ENCODE results near the gene CHCHD6.

Gene CHCHD6

DNA sequence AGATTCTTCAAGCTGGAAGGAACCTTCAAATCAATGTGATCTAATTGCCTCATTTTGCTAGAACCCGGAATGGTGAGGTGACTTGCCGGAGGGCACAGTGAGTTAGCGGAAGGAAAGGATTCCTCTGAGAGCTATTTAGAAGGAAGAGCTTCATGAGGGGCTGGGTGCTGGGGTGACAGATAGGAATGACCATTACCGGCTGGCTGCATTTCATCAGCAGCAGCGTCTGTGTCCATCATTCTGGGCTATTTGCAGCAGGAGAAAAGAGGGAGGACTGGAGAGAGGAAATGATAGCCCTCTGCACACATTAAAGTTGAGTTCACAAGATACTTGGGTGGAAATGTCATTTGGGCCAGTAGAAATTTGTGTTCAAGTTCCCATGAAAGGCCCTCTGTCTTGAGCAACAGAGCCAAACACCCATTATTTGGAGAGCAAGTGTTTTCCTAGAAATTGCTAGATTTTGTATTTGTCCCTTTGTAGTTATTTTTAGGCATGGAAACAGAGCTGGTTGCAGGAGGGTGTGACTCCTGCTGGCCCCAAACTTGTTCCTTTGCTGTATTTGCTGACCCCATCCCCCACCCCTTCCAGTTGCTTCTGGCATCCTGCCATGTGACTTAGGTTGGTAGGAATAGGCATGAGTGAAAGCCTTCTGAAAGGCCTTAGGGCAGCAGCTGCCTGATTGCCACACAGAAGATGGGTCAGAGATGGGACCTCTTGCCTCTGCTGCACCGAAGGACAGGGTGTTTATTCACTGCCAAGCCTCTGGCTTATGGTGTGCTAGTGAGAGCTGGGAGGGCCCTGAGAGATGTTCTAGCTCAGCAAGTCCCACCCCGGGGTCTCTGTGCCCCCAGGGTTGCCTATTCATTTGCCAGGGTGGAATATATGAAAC, 191.4 kb downstream of the CHCHD6 start:
- in situ Hi-C loops (cut with HindIII; ENCODE audit: low pct_ligation_motif_present, low pct_unique_long_range_greater_than_20kb, low sequenced_read_pairs), result no loop called here
- no peak for DNase-seq

DNA sequence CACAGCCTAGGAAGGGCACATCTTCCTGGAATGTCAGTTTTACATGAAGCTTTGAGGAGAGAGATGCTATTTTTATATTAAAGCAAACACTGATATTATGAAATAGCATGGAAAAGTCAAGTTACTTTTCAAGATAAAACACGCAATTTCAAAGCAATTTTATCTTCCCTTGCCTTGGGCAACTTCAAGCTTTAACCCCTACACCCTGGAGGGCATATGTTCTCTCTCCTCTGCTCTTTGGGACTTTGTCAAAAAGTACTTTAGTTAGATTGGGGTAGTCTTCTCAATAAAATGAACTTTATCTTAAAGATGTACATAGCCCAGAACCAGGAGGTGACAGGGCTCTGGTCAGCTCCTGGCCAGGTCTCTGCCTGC, 192.0 kb downstream of the CHCHD6 start:
- in situ Hi-C loops (cut with HindIII; ENCODE audit: low pct_ligation_motif_present, low pct_unique_long_range_greater_than_20kb, low sequenced_read_pairs), result no loop called here
- no peak for DNase-seq

DNA sequence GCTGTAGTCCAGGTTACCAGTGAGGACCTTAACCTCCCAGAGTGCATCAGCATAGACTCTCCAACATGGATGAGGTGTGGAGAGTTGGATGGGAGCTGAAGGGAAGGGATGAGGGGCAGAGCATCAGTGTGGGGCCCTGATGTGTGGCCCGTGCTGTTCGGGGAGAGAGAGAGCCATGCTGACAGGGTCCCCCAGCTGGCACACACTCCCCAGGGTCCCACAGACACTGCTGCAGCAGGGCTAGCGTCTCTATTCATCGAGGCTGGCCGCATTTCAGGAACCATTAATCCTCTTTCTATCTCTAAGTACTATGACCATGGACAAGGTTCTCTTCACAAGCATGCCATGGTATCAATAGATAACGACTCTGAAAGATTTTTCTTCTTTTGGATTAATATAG, 192.9 kb downstream of the CHCHD6 start:
- DNase-seq, result no peak
- in situ Hi-C loops (cut with HindIII; ENCODE audit: low pct_ligation_motif_present, low pct_unique_long_range_greater_than_20kb, low sequenced_read_pairs), result no loop called here

DNA sequence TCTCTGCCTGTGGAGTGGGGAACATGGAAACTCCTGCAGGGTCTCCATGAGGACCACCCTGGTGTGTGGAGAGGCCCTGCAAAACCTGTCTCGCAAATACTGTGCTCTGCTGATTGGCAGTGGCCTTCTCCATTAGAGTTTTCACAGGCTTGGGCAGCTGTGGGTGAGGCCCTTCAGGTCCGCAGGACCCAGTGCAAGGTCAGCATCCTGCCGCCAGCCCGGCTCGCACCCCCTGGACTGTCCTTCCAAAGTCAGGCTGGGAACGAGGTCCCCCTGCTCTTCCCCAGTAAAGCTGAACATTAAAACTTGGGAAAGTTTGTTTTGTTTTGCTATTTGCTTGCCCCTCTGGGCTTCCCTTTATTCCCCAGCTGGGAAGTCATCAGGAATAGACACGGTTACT, 193.9 kb downstream of the CHCHD6 start:
- in situ Hi-C loops (cut with HindIII; ENCODE audit: low pct_ligation_motif_present, low pct_unique_long_range_greater_than_20kb, low sequenced_read_pairs), result no loop called here
- DNase-seq, result no peak

DNA sequence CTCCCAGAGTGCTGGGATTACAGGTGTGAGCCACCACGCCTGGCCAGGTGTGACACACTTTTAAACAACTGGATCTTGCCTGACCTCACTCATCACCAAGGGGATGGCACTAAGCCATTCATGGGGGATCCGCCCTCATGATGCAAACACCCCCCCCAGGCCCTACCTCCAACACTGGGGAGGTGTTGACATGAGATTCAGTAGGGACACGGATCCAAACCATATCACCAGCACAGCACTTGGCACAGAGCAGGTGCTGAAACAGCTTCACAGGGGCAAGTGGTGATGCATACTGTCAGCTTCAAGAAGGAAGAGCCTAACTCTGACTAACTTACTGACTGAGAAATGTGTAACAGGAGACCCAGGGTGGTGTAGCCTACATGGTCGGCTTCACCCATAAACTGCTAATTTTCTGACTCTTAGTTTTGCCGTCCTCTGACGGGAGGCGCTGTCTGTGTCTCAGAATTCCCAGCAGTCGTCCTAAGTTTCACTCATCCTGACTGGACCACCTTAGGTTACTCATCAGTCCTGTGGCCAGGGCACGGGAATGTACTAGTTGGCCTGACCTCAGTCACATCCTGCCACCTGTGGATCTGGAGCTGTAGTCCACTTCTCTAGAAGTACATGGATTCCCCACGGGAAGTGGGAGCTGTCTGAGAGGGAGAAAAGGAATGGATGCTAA, 197.0 kb downstream of the CHCHD6 start:
- in situ Hi-C loops (cut with HindIII; ENCODE audit: low pct_ligation_motif_present, low pct_unique_long_range_greater_than_20kb, low sequenced_read_pairs), result no loop called here
- DNase-seq, result no peak

DNA sequence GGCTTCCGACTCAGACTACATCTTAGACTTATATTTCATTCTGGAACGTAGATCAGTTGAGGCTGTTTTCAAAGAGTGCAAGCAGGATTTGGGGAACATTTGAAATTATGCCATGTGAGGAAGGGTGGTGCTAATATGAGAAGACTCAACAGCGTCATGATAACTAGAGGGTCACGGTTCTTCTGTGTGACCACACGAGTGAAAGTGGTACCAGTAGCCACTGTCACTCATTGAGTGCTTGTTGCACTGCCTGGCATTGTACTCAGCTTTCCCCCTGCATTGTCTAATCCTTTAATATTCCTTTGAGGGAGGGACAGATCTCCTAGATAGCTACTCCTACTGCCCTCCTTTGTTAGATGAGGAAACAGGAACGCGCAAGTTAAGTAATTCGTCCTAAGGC, 197.6 kb downstream of the CHCHD6 start:
- in situ Hi-C loops (cut with HindIII; ENCODE audit: low pct_ligation_motif_present, low pct_unique_long_range_greater_than_20kb, low sequenced_read_pairs), result no loop called here
- DNase-seq, result no peak

DNA sequence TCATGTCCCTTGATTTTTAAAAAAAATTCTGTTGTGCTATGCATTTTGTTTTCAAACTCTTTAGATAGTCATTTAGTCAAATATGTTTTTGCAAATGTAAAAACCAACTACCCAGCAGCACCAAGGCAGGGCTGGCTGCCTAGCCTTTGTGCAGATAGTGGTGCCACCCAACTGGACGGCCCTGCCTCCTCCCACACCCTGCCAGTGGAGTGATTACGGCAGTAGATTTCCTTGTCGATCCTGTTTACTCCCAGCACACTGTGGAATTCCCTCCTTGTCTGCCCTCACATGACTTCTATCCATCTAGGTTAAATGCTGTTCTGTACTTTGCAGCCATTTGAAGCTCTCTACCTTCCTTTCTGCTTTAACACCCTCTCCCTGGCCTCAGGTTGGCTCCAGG, 199.5 kb downstream of the CHCHD6 start:
- DNase-seq, result no peak
- in situ Hi-C loops (cut with HindIII; ENCODE audit: low pct_ligation_motif_present, low pct_unique_long_range_greater_than_20kb, low sequenced_read_pairs), result no loop called here

DNA sequence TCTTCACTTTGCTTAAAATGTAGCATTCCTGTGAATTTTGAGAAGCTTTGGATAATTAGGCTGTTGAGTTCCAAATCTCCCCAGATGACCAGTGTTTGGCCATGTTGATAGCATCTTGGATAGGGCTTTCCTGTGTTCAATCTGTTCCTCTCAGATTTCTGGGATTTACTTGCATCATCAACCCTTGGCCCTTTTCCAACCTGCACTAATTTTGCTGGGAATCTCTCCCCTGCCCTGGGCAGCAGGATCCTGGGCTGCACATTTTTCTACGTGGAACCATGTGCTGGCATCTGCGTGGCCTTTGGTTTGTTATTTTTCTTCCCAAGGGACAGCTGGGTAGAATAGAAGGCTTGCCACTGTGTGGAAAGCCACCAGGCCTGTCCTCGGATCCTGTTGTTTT, 203.5 kb downstream of the CHCHD6 start:
- no peak for DNase-seq

DNA sequence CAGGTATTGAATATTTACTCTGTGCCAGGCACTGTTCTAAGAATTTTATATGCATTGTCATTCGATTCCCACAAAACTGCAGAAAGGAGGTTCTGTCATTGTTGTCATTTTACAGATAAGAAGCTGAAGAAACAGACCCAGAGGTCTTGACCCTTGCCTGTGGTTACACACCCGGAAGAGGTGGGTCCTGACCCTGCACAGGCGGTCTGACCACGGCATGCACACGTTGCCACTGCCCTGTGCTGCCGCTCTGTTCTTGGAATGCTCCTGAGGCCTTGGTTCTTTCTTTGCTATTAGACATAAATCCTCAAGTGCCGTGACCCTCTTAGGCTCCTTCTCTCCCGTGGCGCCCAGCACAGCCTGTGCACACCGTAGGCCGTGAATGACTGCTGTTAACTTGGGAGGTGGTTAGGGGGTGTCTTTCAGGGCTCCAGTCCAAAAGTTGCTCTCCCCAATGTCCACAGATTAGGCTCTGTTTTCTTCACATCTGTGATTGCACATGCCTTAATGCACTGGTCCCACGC, 204.8 kb downstream of the CHCHD6 start:
- DNase-seq, result no peak

More for the DNA sequence above, 203.5 kb downstream of the CHCHD6 start:
- in situ Hi-C loops (cut with HindIII; ENCODE audit: low pct_ligation_motif_present, low pct_unique_long_range_greater_than_20kb, low sequenced_read_pairs), result no loop called here

DNA sequence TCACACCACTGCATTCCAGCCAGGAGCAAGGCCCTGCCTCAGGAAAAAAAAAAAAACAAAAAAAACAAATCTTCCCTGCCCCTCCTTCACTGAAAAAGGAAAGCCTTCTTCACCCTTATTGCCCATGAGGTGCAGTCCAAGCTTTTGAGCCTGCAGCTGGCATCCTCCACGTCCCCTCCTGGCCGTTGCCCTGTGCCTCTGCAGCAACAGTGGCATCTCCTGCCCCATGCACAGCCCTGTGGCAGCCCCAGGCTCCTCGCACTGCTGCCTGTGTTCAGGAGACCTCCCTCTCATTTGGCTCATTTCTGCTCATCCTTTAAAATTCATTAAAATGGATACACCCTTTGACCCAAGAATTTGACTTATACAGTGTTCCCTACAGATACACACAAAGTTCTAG, 206.2 kb downstream of the CHCHD6 start:
- no peak for DNase-seq
- in situ Hi-C loops (cut with HindIII; ENCODE audit: low pct_ligation_motif_present, low pct_unique_long_range_greater_than_20kb, low sequenced_read_pairs), result no loop called here

More for the DNA sequence above, 204.8 kb downstream of the CHCHD6 start:
- in situ Hi-C loops (cut with HindIII; ENCODE audit: low pct_ligation_motif_present, low pct_unique_long_range_greater_than_20kb, low sequenced_read_pairs), result no loop called here

DNA sequence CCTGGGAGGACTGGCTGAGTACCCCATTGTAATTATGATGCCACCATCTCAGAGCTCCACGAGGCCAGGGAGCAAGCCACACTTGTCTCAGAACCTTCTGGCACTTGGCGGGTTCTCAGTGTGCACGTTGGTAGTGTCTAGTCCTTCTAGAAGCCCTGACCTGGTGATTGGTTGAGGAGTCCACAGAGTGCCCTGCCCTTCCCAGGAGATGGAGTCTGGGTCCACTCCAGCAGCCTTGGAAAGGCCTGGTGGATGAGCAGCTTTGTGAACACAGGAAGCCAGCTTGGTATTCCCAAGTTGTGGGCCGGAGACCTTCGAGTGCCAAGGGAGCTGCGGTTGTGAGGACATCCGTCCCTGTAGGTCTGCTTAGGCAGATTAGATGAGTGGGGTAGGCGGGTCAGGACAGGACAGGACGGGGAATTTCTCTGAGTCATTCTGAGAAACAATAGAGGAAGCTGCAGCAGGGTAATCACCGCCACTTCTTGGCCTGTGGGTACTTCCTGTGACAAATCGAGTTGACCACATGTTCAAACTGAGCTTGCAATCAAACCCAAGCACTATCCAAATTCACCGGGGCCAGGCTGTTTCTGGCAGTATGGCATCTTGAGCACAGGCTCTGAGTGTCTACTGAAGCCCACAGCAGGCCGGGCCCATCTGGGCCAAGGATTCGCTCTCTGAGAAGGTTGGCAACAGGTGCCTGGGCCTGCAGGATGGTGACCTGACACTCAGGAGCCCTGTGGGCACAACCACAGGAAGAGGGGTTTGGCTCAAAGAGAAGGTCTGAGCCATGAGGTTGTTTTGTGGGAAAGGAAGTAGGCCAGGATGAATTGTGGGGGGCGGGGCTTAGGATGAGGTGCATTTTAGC, 207.4 kb downstream of the CHCHD6 start:
- in situ Hi-C loops (cut with HindIII; ENCODE audit: low pct_ligation_motif_present, low pct_unique_long_range_greater_than_20kb, low sequenced_read_pairs), result no loop called here
- peak; percentile 70 for DNase-seq

DNA sequence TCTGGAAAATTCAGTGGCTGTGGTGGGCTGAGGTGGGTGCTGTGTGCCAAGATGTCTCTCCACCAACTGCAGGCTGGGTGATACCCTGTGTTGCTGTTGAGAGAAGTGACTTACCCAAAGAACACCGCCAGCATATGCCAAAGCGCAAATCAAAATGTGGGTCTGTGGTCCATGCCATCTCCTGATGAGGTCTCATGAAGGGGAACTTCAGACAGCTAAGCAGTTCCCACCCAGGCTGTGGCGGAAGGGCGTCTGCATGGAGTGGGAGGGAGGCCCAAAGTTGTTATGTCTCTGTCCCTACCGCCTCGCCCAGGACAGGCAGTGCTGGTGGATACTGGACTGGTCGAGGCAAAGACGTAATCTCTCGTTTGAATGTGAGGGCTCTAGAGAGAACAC, 208.0 kb downstream of the CHCHD6 start:
- in situ Hi-C loops (cut with HindIII; ENCODE audit: low pct_ligation_motif_present, low pct_unique_long_range_greater_than_20kb, low sequenced_read_pairs), result no loop called here

DNA sequence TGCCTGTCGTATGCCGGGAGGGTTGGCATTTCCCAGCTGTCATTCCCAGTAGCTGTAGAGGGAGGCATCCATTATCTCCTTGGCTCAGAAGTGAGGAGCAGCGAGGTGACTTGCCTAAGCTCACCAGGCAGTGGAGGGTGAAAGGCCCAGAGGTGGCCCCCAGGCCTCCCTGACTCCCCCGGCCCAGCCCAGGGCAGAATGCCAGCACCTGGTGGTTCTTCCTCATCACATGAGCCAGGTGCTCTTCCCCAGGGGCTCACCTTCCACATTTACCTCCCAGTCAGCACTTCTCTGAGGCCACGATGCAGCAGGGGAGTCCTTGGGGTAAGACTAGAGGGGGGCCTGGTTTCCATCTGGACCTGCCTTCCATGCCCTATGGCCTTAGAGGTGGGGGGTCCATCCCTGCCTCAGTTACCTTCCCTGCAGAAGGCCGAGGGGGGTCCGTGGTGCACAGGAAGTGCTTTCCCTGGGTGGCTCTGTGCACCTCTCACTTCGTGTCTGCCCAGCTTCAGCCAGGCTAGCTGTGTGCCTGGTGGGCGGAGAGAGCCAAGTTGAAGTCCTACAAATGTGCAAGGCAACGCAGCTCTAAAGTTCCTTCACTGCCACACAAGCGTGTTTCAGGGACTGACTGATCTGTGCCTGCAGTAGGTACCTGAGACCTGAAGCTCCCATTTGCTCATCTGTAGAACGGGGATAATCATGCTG, 208.6 kb downstream of the CHCHD6 start:
- no peak for DNase-seq
- in situ Hi-C loops (cut with HindIII; ENCODE audit: low pct_ligation_motif_present, low pct_unique_long_range_greater_than_20kb, low sequenced_read_pairs), result no loop called here

More for the DNA sequence above, 208.0 kb downstream of the CHCHD6 start:
- DNase-seq, result no peak

DNA sequence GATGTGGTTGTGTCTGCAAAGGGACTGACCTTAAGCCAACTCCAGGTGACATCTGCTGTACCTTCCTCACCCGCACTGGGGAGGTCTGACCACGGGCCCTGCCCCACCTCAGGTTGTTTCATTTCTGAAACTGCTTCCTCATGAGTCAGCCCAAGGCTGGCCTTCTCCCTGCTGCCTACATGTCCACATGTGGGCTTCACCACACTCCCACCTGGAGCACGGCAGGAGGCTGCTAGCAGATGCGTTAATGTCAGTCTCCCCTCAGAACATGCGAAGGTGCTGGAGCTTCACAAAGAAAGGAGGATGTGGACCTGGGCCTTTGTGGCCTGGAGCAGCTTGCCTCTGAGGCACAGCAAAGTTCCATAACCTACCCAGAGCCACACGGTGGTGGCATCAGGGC, 209.5 kb downstream of the CHCHD6 start:
- DNase-seq, result no peak
- in situ Hi-C loops (cut with HindIII; ENCODE audit: low pct_ligation_motif_present, low pct_unique_long_range_greater_than_20kb, low sequenced_read_pairs), result no loop called here

DNA sequence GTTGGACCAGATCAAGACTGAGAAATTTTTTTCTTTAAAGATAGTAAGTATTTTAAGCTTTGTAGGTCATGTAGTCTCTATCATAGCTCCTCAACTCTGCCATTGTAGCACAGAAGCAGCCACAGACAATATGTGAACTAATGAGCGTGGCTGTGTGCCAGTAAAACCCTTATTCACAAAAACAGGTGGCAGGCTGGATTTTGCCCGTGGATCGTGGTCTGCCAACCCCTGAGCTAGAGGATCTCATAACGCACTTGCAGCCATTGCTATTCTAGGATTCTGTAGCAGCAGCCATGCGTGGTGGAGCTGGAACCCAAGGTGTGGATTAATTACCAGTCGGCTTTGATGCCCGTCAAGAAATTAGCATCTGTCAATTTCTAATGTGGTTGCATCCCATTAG, 210.2 kb downstream of the CHCHD6 start:
- in situ Hi-C loops (cut with HindIII; ENCODE audit: low pct_ligation_motif_present, low pct_unique_long_range_greater_than_20kb, low sequenced_read_pairs), result no loop called here
- no peak for DNase-seq

DNA sequence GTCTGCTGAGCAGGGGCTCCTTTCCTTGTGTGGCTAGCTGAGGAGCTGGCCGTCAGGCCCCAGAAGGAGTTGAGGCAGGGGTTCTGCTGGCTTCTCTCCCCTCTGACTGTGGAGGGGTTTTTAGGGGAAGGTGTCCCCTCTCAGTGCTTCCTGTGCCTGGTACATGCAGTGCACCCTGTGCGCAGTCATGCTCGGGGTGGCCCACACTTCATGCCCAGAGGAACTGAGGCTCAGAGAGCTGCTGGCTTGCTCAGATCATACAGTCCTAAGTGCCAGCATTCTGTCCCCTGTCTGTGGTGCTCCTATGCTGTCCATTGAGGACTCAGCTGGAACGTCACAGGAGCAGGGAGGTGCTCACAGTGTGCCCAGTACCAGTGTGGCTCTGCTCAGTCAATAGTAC, 211.0 kb downstream of the CHCHD6 start:
- DNase-seq, result no peak
- in situ Hi-C loops (cut with HindIII; ENCODE audit: low pct_ligation_motif_present, low pct_unique_long_range_greater_than_20kb, low sequenced_read_pairs), result no loop called here

DNA sequence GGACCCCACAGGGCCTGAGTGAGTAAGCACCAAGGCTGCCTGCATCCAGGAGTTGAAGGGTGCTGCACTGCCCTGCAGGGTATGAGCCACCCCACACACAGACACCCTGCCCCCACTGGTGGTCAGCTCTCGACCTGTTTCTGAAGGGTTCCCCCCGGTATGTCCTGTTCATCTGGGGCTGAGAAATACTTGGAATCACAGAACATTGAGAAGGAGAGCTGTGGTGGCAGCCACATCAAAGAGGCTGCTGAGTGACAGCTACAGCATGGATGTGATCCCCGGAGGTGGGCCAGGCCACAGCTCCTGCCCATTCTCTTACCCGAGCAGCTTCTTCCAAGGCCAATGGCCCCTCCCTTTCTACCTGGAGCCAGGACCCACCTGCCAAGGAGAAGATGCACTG, 212.5 kb downstream of the CHCHD6 start:
- DNase-seq, result no peak
- in situ Hi-C loops (cut with HindIII; ENCODE audit: low pct_ligation_motif_present, low pct_unique_long_range_greater_than_20kb, low sequenced_read_pairs), result no loop called here

DNA sequence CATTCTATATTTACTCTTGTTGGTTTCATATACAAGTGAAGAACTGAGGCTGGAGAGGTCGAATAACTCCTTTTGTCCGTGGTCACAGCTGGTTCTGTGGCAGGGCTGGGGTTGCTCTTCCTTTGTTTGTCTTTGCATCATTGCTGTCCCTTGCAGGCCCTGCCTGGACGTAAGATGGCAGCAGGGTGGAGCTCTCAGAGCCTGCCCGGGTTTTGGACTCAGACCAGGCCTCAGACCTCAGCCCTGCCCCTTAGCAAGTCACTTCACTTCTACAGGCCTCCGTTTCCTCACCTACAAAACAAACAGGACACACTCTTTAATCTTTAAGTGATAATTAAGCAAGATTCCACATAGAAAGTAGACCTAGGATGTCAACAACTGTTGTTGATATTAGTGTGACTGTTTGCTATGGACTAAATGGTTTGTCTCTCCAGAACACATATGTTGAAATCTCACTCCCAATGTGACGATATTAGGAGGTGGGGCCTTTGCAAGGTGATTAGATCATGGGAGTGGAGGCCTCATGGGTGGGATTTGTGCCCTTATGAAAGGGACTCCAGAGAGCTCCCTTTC, 213.3 kb downstream of the CHCHD6 start:
- in situ Hi-C loops (cut with HindIII; ENCODE audit: low pct_ligation_motif_present, low pct_unique_long_range_greater_than_20kb, low sequenced_read_pairs), result no loop called here
- no peak for DNase-seq
